ENCODE results near the gene DLD.

- no peak for TF ChIP-seq CTCF (IDR thresholded peaks at IDR 0.05)
- TF ChIP-seq POLR2AphosphoS5 (IDR thresholded peaks at IDR 0.05; ENCODE audit: low read depth, low read length) = no peak
Observed at GRCh38 chr7:107966711-107967110, 75.7 kb downstream of the DLD start.
